Jurkat, Clone E6-1 (cell line): ENCODE results near the gene CLTCL1.
A peak's percentile ranks its signal among the peaks of the same experiment; 100 is the strongest.

ENCODE experiments used
- DNase-seq: peaks from one replicate; pipeline ENCODE4 v3.0.0-alpha.2; 2011; ENCODE audit warnings: low read depth, low spot score
- H3K4me3 ChIP-seq: 2 replicates; pipeline ENCODE4 v1.5.1; 2011; ENCODE audit warnings: mild to moderate bottlenecking, low read length, control low read depth, moderate library complexity

Gene CLTCL1

GRCh38 chr22:19224985-19225384 lies 66.5 kb downstream of the CLTCL1 start:
- DNase-seq = no peak
- H3K4me3 ChIP-seq = no peak overlapping the region

DNA sequence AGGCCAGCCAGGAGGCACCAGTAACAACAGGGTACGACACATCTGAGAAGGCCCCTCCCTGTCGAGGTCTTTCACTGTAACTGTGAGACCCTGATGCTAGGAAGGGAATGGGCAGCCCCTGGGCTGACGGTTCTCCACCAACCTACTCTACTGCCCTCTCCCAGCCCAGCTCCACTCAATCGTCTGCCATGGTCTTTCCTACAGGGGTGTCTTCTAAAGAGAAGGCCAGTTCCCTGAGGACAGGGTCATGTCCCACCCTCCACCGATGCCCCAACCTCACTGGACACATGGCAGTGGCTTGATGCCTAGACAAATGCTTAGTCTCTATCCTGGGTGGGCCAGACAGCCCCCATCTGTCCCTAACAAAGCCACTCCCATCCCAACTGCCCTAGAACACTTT lies 67.0 kb downstream of the CLTCL1 start:
- no peak for DNase-seq

GRCh38 chr22:19223617-19224016 lies 67.9 kb downstream of the CLTCL1 start:
- no peak for DNase-seq
- H3K4me3 ChIP-seq = no peak overlapping the region

More for the DNA sequence above, 67.0 kb downstream of the CLTCL1 start:
- no peak overlapping the region for H3K4me3 ChIP-seq

GRCh38 chr22:19223110-19223509 lies 68.4 kb downstream of the CLTCL1 start:
- no peak for DNase-seq
- no peak overlapping the region for H3K4me3 ChIP-seq

- H3K4me3 ChIP-seq = no peak overlapping the region
- no peak for DNase-seq
Observed at GRCh38 chr22:19222242-19223005, 69.1 kb downstream of the CLTCL1 start.

DNA sequence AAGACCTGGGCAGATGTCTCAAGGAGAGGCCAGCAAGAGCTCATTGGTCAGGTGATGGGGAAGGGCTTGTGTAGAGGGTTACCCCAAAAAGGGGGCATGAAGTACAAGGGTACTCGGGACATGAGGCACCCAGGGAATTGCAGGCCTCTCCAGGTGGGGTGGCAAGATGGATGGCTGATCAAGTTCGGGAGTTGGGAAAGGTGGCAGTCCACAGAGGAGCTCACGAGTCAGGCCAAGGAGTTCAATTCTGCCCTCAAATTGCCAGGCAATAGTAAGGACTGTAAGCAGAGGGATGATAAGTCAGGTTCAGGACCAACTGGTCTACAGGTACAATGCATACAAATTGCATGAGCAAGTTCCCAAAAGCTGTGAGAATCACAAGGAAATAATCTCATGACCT lies 70.7 kb downstream of the CLTCL1 start:
- DNase-seq = no peak
- no peak overlapping the region for H3K4me3 ChIP-seq

DNA sequence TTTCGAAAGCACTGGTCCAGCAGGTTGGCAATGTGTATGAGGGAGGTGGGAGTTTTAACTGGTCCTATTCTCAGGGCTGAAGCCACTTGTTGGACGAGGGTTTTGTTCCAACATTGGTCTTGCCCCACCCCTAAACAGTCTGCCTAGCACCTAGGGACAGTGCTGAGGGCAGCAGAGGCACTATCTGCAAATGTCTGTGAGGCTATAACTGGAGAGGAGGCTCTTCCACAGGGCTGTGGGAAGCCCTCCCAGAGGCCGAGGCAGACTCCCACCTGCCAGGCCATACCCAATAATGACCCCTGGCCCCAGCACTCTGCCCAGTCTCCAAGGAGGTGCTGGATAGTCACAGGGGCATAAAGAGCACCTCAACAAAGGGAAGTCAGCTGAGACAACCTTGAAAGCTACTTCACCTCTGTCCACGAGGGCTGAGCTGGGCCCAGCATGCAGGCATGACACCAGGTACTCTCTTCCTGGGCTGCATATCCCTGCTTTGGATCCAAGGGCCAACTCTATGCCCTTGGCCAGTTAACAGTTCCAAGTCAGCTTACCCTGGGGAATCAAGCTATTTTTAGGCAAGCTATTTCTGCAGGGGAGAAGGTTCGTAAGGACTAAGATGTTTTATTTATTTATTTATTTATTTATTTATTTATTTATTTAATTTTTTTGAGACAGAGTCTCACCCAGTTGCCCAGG lies 72.8 kb downstream of the CLTCL1 start:
- DNase-seq = no peak
- H3K4me3 ChIP-seq = no peak overlapping the region

DNA sequence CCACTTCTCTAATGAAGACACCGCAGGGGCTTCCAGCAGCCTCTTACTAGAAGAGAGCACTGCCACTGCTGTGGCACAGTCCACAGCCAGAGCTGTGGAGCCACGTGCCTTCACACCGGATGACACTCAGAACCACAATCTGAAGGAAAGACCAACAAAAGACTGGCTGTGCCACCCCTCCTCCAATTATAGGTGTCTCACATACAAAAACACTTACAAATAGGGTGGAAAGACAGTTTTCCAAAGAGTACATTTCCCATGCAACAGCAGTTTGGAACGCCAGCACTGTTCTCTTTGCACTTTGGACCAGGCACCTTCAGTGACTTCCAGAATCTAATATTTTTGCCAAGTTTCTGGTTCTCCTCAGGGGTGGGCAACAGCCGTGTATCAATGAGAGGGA lies 74.9 kb downstream of the CLTCL1 start:
- DNase-seq = peak; percentile 48

DNA sequence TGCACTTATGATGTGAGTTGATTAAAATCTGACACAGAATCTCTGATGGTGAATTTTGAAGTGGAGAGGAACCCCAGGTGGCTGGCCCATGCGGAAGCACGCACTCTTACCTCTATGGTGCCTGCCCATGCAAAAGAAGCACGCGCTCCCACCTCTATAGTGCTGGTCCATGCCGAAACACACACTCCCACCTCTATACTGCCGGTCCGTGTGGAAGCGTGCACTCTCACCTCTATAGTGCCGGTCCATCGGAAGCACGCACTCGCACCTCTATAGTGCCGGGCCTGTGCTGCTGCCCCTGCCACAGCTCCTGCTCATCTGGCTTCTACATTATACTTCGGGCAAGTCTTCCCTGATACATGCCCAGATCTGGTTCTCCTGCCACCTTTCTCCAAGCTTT lies 76.2 kb downstream of the CLTCL1 start:
- no peak for DNase-seq
- H3K4me3 ChIP-seq = no peak overlapping the region

More for the DNA sequence above, 74.9 kb downstream of the CLTCL1 start:
- H3K4me3 ChIP-seq = no peak overlapping the region

DNA sequence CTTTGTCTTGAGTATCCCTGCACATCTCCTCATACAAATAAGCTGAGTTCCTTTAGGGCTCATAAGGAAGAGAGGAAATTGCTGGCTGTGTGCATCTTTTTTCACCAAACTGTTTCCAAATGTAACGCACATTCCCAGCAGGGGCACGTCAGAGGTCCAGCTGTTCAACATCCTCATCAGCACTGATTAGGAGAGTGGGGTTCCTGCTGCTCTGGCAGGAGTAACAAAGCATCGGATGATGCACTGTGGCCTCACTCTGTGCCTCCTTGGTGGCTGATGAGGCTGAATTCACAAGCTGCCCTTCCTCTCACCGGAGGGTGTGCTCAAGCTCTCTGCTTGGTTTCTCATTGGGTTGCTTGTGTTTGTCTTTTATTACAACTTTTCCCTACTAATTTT lies 77.4 kb downstream of the CLTCL1 start:
- DNase-seq = no peak
- H3K4me3 ChIP-seq = no peak overlapping the region

- peak; percentile 5 for DNase-seq
Observed at GRCh38 chr22:19213442-19214077, 78.0 kb downstream of the CLTCL1 start.

GRCh38 chr22:19213001-19213400 lies 78.5 kb downstream of the CLTCL1 start:
- peak; percentile 9 for DNase-seq
- H3K4me3 ChIP-seq = no peak overlapping the region

More at GRCh38 chr22:19213442-19214077, 78.0 kb downstream of the CLTCL1 start:
- no peak overlapping the region for H3K4me3 ChIP-seq

- no peak for DNase-seq
- no peak overlapping the region for H3K4me3 ChIP-seq
Observed at GRCh38 chr22:19212302-19212870, 79.1 kb downstream of the CLTCL1 start.

- no peak for DNase-seq
- no peak overlapping the region for H3K4me3 ChIP-seq
Observed at GRCh38 chr22:19210188-19210587, 81.3 kb downstream of the CLTCL1 start.

DNA sequence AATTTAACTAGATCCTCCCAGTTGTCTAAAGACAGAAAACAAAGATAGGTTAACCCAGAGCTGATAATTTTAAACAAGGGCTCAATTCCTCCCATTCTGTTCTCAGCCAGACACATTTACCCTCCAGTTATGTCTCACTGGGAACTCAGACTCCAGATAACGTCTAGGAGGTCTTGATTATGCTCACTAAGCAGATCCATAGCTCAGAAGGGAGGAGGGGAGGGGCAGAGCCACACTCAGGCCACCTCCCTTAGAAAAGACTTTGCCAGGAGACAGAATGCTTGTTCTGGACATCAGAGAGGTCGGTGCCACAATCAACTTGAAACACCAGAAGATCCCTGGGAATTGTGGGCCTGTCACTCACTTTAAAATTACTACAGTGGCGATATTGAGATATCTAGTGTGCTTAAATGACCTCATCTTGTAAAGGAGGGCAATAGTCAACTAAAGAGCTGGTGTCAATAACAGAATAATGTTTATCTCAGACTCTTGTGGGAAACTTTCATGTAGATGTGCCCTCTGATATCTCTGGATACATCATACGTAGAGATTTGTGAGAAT lies 83.2 kb downstream of the CLTCL1 start:
- DNase-seq = no peak
- H3K4me3 ChIP-seq = no peak overlapping the region

DNA sequence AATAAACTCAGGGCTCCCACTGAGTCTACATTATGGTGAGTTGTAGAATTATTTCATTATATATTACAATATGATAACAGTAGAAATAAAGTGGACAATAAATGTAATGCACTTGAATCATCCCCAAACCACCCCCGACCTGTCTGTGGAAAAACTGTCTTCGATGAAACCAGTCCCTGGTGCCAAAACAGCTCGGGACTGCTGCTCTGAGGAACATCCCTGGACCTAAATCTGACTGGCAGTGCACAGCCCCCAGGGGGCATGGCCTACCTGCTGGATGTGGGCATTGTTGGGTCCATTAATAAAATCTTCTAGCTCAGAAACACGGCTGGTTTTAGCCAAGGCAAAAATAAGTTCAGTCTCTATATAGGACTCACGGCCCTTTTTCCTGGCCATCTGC lies 83.6 kb downstream of the CLTCL1 start:
- DNase-seq = no peak

GRCh38 chr22:19207401-19207808 lies 84.1 kb downstream of the CLTCL1 start:
- H3K4me3 ChIP-seq = no peak overlapping the region
- DNase-seq = no peak

More for the DNA sequence above, 83.6 kb downstream of the CLTCL1 start:
- no peak overlapping the region for H3K4me3 ChIP-seq

GRCh38 chr22:19206287-19206686 lies 85.2 kb downstream of the CLTCL1 start:
- no peak for DNase-seq
- H3K4me3 ChIP-seq = no peak overlapping the region

- H3K4me3 ChIP-seq = no peak overlapping the region
- DNase-seq = no peak
Observed at GRCh38 chr22:19204640-19205039, 86.9 kb downstream of the CLTCL1 start.

- H3K4me3 ChIP-seq = no peak overlapping the region
- no peak for DNase-seq
Observed at GRCh38 chr22:19203834-19204233, 87.7 kb downstream of the CLTCL1 start.
